Stimulated activated CD4-positive, alpha-beta T cell treated with anti-CD3 and anti-CD28 coated beads, TNF-alpha, amount 100 ng/mL, for 48 hours (primary cell): Measurements from ENCODE around the gene NR2C2.
"Not testable (repeated sequence)": the region's sequence is repeated elsewhere in the genome, so short reads cannot be mapped to it uniquely, and the experiment has no call there.

Experiments
- DNase-seq, 3 donors: peaks; one replicate each; pipeline ENCODE4 v3.0.0-alpha.2; 2020; ENCODE audit warnings: low read depth in 3 of 3

The NR2C2 gene

GRCh38 chr3:14957925-14958324 lies 10.5 kb downstream of the NR2C2 start:
- DNase-seq: no peak

GRCh38 chr3:14959359-14959943 lies 12.1 kb downstream of the NR2C2 start:
- DNase-seq: no peak

GRCh38 chr3:14962762-14963161 lies 15.4 kb downstream of the NR2C2 start:
- DNase-seq: no peak

DNA sequence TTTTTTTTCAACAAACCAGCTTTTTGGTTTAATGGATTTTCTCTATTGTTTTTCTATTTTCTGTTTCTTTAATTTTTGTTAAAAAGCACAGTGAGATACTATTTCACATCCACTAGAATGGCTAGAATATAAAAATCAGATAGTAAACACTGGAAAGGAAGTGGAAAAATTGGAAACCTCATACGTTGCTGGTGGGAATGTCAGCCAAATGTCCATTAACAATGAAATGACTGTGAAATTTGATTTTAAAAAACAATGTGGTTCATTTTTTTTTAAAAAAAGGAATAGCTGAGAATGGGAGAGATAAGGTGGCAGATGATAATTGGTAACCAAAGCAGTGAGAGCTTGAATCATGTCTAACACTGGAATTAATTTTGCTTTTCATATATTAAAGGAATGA lies 19.9 kb downstream of the NR2C2 start:
- DNase-seq: no peak

DNA sequence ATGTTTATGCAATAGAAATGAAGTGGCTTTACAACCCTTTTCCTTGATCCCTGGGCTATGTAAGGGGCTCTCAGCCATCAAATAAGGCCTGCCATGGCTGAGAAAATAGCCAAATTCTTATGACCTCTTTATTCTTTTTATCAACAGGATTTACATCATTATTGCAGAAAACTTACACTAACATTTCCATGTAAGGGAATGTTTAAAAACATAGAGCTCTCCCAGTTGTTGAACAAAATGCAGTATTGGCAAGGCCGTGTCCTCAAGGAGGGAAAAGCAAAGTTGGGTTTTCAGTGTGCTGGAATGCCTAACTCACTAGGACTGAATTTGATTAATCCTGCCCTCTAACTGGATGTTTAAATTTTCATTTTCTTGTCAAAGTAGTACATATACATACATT lies 22.3 kb downstream of the NR2C2 start:
- DNase-seq: no peak

- no peak for DNase-seq
These were observed 28.9 kb downstream of the NR2C2 start for GRCh38 chr3:14976317-14976716.

DNA sequence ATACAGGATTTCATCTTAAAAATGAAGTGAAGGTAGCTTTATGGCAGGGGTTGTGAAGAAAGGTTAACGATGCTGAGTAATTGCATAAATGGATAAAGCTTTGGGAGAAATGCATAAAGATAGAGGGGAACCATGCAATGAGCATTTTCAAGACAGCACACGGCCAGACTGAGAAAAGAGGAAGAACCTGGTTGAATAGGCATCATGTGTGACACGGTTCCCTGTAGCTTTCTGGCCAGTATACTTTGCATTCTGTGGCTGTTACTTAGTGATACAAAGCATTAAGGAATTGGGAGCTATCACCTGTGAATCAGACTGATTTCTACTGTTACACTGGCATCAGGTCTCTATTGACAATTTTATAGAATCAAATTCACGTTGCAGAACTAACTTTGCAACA lies 33.3 kb downstream of the NR2C2 start:
- no peak for DNase-seq

DNA sequence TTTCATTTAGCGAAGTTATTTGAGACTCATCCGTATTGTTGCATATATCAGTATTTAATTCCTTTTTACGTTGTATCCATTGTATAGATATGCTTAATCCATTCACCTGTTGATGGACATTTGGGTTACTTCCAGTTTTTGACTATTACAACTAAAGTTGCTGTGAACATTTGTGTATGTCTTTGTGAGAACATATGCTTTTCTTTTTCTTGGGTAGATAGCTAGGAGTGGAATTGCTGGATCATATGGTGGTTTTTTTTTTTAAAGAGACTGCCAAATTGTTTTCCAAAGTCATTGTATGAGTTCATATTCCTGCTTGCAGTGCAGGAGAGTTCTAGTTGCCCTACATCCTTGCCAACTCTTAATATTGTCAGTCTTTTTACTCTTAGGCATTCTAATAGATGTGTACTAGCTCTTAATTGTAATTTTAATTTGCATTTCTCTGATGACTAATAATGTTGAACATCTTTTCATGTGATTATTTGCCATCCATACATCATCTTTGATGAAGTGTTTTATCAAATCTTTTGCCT lies 37.3 kb downstream of the NR2C2 start:
- no peak for DNase-seq

GRCh38 chr3:14988988-14989394 lies 41.6 kb downstream of the NR2C2 start:
- peak in 2 of 3 donors; percentile 28 to 30 for DNase-seq

GRCh38 chr3:14989943-14990779 lies 42.8 kb downstream of the NR2C2 start:
- no peak for DNase-seq

DNA sequence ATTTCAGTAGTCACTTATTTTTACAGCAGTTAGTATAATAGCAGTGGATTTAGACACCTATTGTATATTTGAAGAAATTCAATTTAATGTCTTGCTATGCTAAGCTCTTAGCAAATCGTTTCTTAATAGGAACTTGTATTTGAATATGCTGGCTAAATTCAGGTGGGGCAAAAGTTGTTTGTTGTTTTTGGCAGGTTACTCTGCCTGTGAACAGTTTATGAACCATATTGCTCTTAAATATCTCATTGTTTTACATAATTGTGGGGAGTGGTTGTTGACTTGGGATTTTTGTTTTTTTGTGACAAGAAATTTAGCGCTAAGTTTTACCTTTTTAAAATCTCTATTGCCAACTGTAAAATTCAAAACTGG lies 43.4 kb downstream of the NR2C2 start:
- no peak for DNase-seq

- no peak for DNase-seq
These were observed 43.9 kb downstream of the NR2C2 start for GRCh38 chr3:14991151-14991742.

- no peak for DNase-seq
These were observed 44.6 kb downstream of the NR2C2 start for GRCh38 chr3:14991818-14992612.

GRCh38 chr3:14997941-14998340 lies 50.6 kb downstream of the NR2C2 start:
- no peak for DNase-seq

DNA sequence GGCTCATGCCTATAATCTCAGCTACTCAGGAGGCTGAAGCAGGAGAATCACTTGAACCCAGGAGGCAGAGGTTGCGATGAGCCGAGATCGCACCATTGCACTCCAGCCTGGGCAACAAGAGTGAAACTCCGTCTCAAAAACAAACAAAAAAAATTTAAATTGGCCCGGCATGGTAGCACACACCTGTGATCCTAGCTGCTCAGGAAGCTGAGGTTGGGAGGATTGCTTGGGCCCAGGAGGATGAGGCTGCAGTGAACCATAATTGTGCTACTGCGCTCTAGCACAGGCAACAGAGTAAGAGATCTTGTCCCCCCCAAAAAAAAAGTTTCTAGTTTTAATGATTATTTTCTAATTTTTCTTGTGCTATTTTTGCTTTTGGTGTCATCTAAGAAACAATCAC lies 51.8 kb downstream of the NR2C2 start:
- not testable (repeated sequence) for DNase-seq

GRCh38 chr3:15007681-15008141 lies 60.3 kb downstream of the NR2C2 start:
- DNase-seq: no peak

- DNase-seq: no peak
These were observed 61.8 kb downstream of the NR2C2 start for GRCh38 chr3:15009167-15009566.

GRCh38 chr3:15010664-15011063 lies 63.3 kb downstream of the NR2C2 start:
- DNase-seq: no peak

- DNase-seq: no peak
These were observed 63.8 kb downstream of the NR2C2 start for GRCh38 chr3:15011174-15011573.

DNA sequence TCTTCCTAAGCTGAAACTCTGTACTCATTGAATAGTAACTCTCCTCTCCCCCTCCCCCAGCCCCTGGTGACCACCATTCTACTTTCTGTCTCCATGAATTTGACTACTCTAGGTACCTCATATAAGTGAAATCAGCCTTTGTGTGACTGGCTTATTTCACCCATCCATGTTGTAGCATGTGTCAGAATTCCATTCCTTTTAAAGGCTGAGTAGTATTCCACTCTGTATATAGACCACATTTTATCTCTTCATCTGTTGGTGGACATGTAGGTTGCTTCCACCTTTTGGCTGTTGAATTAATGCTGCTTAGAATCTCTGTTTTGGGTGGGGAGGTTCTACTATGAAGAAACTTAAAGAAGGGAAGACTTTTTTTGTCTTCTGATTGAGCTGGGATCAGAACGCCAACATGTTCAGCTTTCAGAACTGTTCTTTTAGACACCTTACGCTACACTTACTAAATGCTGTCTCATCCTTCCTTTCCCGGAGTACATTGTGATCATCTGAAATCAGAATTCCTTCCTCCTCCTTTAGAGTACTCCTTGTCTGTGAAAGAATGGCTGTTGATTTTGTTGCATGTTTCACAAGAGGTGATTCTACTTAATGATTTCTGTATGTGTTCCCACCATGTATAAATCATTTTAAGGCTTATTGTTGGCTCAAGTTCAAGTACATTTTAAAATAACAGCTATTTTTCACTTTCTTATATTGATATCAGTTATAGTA lies 67.4 kb downstream of the NR2C2 start:
- no peak for DNase-seq

DNA sequence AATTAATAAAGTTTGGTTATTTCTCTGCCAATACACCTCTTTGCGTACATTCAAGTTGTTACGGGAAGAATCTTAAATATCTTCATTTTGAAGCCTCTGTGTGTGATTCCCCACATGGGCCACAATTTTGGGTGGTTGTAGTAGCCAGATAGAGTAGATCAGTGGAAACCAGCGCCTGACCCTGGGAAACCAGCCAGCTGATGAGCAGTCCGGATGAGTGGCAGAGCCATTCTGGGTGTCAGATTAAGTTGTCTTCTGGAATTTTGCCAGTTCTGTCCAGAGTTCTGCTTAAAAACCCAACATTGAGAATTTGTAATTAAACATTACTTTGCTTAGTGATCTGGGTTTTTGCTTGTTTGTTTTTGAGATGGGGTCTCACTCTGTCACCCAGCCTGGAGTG lies 68.1 kb downstream of the NR2C2 start:
- DNase-seq: no peak
